GM15510 (cell line): ENCODE data around the gene LSP1.

ENCODE experiments used
- POLR2A ChIP-seq: IDR thresholded peaks from 3 replicates; pipeline ENCODE4 v1.6.1; 2011; ENCODE audit warnings: borderline replicate concordance; ENCODE audit not compliant: insufficient read length; ENCODE audit errors: extremely low read depth

The LSP1 gene

DNA sequence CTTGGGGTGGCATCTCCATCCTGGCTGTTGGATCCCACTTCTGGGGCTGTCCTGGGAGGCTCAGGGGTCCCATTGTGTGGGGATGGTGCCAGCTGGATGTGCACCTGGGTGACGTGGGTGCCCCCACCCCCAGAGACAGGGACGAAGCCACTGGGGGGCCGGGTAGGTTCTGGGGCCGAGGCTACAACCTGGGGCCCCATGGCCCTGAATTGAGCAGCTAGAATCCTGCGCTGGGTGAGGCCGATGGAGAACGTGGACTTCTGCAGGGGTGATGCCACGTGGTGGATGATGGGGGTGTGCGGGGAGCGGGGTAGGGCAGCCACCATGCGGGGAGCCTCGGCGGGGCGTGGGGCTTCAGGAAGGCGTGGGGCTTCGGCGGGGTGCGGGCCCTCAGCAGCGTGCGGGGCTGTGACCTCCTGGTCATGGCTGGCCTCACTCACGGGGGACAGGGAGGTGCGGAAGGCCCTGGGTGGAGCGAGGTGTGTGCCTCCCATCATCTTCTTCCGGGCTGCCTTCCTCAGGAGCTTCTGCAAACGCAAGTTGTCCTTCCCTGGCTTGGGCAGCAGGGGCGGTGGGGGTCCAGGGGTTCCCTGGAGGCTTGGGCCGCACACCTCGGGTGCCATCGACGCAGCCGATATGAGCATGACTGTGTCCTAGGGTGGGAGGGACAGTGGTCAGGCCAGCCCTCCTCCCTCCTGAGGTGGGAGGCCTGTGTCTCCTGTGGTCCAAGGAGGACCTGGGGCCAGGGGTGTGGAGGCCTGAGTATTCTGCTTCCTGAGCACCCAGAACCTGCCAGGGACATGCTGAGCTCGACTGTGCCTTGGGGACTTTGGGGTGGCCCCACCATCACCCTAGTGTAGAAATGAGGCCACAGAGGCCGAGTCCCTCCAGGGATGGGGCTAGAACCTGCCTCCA lies 37.3 kb downstream of the LSP1 start:
- TF ChIP-seq POLR2A = no peak

DNA sequence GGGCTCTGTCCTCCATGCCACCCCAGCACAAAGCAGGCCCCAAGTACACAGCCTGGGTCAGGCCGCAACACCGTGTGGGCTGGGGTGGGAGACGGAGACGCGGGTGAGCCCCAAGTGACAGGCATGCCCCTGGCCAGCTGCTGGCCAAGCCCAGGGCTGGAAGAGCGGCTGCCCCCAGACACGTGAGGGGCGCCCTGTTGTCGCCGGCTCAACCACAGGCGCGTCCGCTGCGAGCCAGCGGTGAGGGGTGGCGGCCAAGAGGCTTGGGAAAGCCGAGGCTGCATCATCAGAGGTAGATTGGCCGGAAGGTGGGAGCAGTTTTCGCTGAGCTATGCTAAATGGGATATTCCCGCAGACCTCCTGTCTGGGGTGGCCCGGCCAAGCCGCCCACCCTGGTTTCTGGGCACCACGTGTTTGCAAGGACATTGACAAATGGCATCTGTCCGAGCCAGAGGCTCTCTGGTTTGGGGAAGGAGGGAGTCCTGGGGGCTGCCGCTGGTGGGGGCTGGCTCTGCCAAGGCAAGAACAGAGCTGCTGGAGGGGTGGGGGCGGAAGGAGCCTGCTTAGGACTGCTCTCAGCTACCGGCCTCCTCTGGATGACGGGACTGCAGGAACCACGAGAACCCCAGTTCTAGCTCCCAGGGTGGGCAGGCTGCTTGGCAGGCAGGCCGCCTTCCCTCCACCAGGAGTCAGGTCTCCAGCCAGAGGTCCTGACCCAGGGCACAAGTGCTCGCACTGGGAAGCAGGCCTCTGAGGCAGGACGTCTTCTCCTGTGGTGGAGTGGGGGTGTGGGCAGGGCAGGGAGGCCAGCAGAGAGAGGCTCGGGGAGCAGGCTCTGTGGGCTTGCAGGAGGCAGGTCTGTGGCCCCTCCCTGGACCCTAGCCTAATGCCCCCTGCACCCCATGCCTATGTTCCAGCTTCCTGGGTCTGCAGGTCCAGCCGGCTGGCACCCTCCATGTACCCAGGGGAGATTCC lies 38.3 kb downstream of the LSP1 start:
- peak; percentile 11 for TF ChIP-seq POLR2A

DNA sequence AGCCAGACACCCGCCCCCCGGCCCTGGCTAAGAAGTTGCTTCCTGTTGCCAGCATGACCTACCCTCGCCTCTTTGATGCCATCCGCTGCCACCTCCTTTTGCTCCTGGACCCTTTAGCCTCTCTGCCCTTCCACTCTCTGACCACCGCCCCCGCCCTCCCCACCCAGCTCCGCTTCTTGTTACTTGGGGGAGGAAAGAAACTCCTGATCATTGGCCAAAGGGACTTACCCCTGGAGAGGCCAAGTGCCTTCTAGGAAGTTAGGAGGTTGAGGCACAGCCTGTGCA lies 38.9 kb downstream of the LSP1 start, which contains the start of gene PRR33:
TSS of gene PRR33 (minus strand) at position 65 of the 285 bp plus-strand sequence. CDS start 1,311 bp downstream, outside the sequence.
- TF ChIP-seq POLR2A = no peak

DNA sequence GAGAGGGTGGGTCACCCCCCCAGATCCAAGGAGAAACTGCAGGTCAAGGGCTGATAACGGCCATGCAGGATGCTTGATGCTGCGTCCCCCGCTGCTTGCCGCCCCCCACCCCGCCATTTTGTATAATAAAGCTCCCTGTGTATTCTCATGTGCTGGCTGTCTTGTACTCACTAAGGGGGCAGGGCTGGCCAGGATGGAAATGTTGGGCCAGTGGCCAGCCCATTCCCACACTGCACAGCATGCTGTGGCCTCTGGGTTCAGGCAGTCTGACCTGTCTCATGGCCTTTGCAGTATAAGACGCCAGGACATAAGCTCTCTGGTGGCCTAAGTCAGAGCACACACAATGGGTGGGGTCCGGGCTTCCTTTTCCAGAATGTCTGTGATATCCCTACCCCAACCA lies 39.2 kb downstream of the LSP1 start:
- TF ChIP-seq POLR2A = no peak

DNA sequence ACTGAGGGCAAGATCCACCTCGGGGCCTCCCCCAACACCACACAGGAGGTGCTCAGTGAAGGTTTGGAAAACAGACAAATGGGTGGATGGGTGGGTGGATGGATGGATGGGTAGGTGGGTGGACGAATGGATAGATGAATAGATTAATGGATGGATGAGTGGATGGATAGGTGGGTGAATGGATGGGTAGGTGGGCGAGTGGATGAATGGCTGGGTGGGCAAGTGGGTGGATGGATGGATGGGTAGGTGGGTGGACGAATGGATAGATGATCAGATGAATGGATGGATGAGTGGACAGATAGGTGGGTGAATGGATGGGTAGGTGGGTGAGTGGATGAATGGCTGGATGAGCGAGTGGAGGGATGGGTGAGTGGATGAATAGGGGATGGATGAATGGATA lies 39.7 kb downstream of the LSP1 start:
- TF ChIP-seq POLR2A = no peak

DNA sequence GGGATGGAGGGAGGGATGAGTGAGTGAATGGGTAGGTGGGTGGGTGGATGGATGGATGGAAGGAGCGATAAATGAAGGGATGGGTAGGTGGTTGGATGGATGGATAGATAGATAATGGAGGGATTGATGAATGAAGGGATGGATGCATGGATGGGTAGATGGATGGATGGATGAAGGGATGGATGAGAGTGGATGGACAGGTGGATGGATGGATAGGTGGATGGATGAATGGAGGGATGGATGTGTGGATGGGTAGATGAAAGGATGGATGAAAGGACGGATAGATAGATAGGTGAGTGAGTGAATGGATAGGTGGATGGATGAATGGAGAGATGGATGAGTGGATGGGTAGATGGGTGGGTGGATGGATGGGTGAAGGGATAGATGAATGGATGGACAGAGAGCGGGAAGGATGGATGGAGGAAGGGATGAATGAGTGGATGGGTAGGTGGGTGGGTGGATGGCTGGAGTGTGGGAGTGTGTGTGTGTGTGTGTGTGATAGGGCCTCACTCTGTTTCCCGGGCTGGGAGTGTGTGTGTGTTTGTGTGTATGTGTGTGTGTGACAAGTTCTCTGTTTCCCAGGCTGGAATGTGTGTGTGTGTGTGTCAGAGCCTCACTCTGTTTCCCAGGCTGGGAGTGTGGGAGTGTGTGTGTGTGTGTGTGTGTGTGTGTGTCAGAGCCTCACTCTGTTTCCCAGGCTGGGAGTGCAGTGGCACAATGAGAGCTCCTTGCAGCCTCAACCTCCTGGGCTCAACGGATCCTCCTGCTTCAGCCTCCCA lies 40.9 kb downstream of the LSP1 start:
- TF ChIP-seq POLR2A = no peak

DNA sequence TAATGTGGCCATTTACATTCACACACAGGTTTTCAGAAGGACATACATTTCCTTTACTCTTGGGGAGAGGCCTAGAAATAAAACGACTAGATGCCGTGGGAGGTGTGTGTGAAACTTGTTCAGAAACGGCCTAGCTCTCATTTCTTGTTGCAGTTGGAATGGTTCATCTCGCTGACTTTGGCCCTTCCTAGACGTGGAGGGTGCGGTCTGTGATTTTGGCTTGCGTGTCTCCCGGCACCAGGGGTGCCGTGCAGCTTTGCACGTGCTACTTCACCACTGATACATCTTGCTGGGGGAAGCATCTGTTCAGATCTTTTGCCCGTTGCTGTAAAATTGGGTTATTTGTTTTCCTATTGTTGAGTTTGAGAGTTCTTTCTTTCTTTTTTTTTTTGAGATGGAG lies 41.9 kb downstream of the LSP1 start:
- no peak for TF ChIP-seq POLR2A

DNA sequence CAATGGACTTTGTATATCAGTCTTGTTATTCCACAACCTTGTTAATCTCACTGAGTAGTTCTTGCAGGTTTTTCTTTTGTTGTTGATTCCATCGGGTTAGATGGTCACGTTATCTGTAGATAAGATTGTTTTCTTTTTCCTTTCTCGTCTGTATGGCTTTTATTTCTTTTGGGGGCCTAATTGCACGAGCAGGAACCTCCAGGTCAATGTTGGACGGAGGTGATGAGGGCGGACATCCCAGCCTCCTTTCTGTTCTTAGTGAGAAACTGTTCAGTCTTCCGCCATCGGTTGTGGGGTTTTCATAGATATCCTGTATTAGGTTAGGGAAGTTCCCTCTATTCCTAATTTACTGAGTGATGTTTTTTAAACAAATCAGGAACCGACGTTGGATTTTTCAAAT lies 43.6 kb downstream of the LSP1 start:
- TF ChIP-seq POLR2A = no peak

DNA sequence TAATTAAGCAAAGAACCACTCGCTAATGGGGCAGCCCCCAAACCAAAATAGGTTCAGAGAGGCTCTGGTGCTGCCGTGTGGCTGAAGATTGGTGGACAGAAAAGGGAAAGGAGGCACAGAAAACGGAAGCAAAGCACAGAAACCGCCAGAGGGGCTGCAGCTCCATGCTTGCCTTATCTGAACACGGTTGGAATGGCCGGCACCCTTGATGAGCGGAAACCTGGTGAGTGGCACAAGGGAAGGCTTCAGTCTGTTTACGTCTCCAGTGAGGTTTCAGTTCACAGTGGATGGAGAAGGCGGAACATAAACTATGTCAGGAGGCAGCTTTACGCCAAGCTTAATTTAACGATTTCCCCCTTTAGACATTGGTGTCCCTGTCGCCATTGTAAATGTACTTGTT lies 44.0 kb downstream of the LSP1 start:
- no peak for TF ChIP-seq POLR2A

DNA sequence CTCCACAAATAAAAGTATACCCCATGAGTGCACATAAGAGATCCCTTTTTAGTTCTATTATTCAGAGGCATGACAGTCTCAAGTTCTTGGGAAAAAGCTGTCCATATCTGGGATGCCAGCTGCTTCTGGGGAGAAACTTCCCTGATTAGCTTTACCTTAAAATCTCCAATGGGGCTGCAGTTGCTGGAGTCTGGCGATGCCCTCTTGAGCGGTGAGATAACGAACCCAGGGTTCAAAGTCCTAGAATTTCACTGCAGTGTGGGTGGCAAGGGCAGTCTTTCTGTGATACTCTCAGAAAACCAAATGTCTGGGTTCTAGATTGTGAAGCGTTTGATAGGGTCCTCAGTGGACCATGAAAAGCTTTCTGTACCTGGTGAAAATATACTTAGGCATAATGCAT lies 46.2 kb downstream of the LSP1 start:
- no peak for TF ChIP-seq POLR2A

DNA sequence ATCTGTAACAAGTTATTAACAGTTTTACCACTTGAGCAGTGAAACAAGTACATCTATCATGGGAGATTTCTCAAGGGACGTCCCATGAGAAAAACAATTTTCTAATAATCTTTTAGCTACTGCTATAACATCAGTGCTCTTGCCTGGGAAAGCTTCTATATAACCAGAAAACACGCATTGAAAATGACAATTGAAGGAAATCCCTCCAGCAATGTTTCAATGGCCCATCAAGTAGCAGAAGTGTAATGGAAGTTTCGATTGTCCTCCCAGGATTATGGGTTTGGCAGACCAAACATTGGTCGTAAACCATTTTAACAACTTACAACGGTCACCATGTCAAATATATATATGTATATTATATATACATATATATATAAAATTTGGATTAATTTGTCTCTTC lies 46.8 kb downstream of the LSP1 start:
- no peak for TF ChIP-seq POLR2A

DNA sequence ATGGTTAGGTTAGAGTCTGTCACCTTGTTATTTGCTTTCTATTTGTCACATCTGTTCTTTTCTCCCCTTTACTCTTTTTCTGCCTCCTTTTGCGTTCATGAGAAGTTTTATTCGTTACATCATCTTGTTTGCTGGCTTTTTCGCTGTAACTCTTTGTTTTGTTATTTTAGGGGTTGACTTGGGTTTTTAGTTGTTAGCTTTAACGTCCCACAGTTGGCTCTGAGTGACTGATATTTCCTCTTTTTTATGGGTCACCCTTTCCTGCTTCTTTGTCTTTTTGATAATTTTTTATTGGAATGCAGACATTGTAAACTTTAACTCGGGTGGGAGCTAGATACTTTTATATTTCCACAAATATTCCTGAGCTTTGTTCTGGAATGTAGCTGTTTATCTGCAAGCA lies 53.3 kb downstream of the LSP1 start:
- TF ChIP-seq POLR2A = no peak

DNA sequence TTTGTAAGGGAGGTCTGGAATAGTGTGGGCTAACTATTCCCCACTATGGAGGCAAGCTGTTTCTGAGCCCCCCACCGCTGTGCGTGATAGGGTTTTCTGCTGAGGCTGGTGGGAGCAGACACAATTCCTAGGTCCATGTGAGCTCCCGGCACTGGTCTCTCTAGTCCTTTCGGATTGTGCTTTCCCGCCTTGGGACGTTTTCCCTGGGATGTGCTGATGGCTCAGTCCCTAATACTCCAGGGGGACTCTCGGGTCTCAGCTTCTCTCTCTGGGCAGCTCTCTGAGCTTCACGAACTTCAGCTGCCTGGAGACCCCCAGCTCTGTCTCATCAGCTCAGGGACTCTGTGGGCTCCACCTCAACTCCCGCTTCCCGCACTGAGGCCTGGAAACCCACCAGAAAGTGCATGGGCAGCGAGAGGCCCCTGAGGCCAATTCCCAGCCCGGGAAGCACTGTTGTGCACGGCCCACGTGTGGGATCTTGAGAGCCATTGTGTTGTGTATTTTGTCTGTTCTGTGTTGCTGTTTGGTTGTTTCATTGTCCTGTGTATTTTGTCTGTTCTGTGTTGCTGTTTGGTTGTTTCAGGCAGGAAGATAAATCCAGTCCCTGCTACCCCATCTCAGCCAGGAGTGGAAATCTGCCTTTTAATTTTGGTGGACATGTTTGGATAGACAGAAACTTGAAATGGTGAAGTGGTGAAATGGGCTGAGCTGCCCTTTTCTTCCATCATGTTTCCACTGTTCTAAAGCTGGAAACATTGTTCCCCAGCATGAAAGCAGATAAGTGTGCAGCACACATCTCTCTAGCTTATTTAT lies 53.9 kb downstream of the LSP1 start:
- no peak for TF ChIP-seq POLR2A

DNA sequence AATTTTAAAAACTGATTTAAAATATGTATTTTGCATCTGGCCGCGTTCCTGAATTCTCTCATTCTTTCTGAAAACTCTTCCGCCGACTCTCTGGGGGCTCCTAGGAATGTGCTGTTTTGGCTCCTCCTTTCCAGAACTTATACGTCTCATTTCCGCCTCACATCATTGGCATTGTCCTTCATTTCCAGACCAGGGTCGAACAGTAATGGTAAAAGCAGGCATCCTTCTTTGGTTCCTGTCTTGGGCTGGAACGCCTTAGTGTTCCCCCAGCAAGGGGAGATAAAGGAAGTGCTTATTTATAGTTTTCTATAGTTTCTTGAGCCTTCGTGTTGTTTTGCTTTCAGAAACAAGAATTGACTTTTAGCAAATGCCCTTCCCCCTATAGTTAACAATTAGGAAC lies 55.7 kb downstream of the LSP1 start:
- TF ChIP-seq POLR2A = no peak

DNA sequence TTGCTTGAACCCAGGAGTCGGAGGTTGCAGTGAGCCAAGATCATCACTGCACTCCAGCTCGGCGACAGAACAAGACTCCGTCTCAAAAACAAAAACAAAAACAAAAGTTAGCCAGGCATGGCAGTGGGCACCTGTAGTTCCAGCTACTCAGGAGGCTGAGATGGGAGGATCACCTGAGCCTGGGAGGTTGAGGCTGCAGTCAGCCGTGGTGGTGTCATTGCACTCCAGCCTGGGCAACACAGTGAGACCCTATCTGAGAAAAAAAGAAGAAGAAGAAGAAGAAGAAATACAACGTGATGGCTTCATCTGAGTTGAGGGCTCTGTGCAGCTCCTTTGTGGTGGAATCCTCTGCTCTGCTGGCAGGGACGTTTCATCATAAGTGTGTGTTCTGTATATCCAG lies 56.6 kb downstream of the LSP1 start:
- no peak for TF ChIP-seq POLR2A

DNA sequence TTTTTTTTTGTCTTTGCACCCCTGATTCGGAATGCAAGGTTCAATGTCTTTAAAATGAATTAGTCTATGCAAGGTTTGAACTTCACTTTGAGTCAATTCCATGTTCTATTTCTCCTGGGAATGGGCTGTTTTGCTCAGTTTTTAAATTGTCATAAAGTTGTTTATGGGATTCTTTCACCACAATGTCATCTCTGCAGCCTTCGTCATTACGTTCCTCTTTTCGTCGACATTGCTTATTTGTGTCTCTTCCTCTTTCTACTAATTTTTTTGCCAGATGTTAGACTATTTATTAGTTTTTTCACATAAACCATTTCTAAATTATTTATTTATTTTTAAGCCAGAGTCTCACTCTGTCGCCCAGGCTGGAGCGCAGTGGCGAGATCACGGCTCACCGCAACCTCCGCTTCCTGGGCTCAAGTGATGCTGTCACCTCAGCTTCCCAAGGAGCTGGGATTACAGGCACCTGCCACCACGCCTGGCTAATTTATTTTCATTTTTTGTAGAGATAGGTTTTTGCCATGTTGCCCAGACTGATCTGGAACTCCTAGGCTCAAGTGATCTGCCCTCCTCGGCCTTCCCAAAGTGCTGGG lies 59.5 kb downstream of the LSP1 start:
- no peak for TF ChIP-seq POLR2A
